Measurements from ENCODE around the gene GHR.

DNA sequence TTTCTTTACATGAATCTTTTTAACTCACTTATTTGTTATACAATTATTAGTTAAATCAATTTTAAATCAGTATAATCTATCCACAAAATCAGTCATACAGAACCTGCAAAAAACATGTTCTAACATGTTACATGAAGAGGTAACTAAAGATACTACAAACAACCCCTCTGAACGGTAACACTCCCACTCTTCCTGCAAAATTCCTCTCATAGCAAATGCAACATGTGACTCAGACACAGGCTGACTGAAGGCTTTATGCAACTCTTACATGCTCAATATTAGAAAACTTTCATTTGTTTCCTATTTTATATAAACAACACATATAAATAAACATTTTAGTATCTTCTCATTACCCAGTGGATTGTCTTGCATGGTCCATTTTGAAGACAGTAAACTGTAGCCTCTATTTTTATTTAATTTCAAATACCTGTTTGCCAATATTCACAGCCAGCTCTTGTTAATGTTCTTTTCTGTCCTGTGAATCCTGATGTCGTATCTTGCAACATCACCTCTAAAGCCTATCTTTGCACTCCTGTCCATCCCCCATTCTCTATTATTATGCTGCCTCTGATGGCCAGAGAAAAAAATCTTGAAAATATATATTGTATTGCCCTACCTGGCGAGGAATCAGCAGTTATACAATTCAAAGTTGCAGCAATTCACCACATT, 232.9 kb downstream of the GHR start:
- TF ChIP-seq, protein P1, sequence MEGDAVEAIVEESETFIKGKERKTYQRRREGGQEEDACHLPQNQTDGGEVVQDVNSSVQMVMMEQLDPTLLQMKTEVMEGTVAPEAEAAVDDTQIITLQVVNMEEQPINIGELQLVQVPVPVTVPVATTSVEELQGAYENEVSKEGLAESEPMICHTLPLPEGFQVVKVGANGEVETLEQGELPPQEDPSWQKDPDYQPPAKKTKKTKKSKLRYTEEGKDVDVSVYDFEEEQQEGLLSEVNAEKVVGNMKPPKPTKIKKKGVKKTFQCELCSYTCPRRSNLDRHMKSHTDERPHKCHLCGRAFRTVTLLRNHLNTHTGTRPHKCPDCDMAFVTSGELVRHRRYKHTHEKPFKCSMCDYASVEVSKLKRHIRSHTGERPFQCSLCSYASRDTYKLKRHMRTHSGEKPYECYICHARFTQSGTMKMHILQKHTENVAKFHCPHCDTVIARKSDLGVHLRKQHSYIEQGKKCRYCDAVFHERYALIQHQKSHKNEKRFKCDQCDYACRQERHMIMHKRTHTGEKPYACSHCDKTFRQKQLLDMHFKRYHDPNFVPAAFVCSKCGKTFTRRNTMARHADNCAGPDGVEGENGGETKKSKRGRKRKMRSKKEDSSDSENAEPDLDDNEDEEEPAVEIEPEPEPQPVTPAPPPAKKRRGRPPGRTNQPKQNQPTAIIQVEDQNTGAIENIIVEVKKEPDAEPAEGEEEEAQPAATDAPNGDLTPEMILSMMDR (optimal IDR thresholded peaks at IDR 0.05 in 1 of 3, IDR thresholded peaks at IDR 0.05 in 1 of 3, conservative IDR thresholded peaks at IDR 0.05 in 1 of 3; ENCODE audit: extremely low read depth in 1 of 3, insufficient read depth in 2 of 3, low read length in 3 of 3): no peak
- no peak for TF ChIP-seq EZH2 (IDR thresholded peaks at IDR 0.05; ENCODE audit: low read length)
